Loucy (cell line): Measurements from ENCODE around the gene PPP2R5E.

Experiments used
- H2AFZ ChIP-seq: fragments of 200-600 bp; sonication (generic); 2 replicates; pipeline ENCODE4 v1.6.0; 2016; ENCODE audit warnings: antibody characterized with exemption, mild to moderate bottlenecking, low read length, moderate library complexity
- H3F3A ChIP-seq: fragments of 200-600 bp; 2 replicates; pipeline ENCODE4 v1.6.0; 2016; ENCODE audit warnings: antibody characterized with exemption, low read depth, mild to moderate bottlenecking
- H3K27me3 ChIP-seq: fragments of 200-600 bp; sonication (generic); 2 replicates; pipeline ENCODE4 v1.6.1; 2014; ENCODE audit warnings: low read length, mild to moderate bottlenecking; ENCODE audit not compliant: insufficient read depth, poor library complexity, severe bottlenecking
- H3K36me3 ChIP-seq: fragments of 200-600 bp; sonication (generic); 2 replicates; pipeline ENCODE4 v1.6.1; 2016; ENCODE audit warnings: low read length; ENCODE audit not compliant: insufficient read depth
- H3K4me1 ChIP-seq: fragments of 200-600 bp; sonication (generic); 2 replicates; pipeline ENCODE4 v1.5.1; 2014; ENCODE audit warnings: low read length, mild to moderate bottlenecking; ENCODE audit not compliant: insufficient read depth, poor library complexity, severe bottlenecking
- H3K4me2 ChIP-seq: fragments of 200-600 bp; sonication (generic); 2 replicates; pipeline ENCODE4 v1.6.0; 2014; ENCODE audit warnings: antibody characterized with exemption, low read length, low read depth, mild to moderate bottlenecking; ENCODE audit not compliant: poor library complexity, severe bottlenecking
- H3K4me3 ChIP-seq: fragments of 200-600 bp; sonication (generic); 2 replicates; pipeline ENCODE4 v1.5.1; 2014; ENCODE audit warnings: low read length, mild to moderate bottlenecking, mixed read lengths; ENCODE audit not compliant: poor library complexity, severe bottlenecking
- H3K79me2 ChIP-seq: fragments of 200-600 bp; sonication (generic); 2 replicates; pipeline ENCODE4 v1.6.1; 2014; ENCODE audit warnings: low read length; ENCODE audit not compliant: insufficient read depth
- H3K9ac ChIP-seq: fragments of 200-600 bp; sonication (generic); 2 replicates; pipeline ENCODE4 v1.6.0; 2014; ENCODE audit warnings: mild to moderate bottlenecking, low read depth, low read length, moderate library complexity; ENCODE audit not compliant: poor library complexity, severe bottlenecking
- H3K9me2 ChIP-seq: fragments of 200-600 bp; sonication (generic); replicated peaks from 2 replicates; pipeline ENCODE4 v1.6.1; 2016; ENCODE audit warnings: low read depth, low read length, mixed read lengths
- H3K9me3 ChIP-seq: fragments of 200-600 bp; sonication (generic); 2 replicates; pipeline ENCODE4 v1.6.1; 2014; ENCODE audit warnings: mild to moderate bottlenecking, antibody characterized with exemption, low read length, low read depth; ENCODE audit not compliant: insufficient read depth
- H4K20me1 ChIP-seq: fragments of 200-600 bp; sonication (generic); 2 replicates; pipeline ENCODE4 v1.6.0; 2014; ENCODE audit warnings: antibody characterized with exemption, low read length, mild to moderate bottlenecking; ENCODE audit not compliant: insufficient read depth, poor library complexity, severe bottlenecking
- CTCF ChIP-seq: fragments of 200-600 bp; sonication (generic); conservative IDR thresholded peaks from 2 replicates; pipeline ENCODE4 v1.5.1; 2014; ENCODE audit warnings: mild to moderate bottlenecking, antibody characterized with exemption, low read length
- EZH2phosphoT487 ChIP-seq: fragments of 200-600 bp; IDR thresholded peaks from 2 replicates; pipeline ENCODE4 v1.6.1; 2018; ENCODE audit warnings: antibody characterized with exemption, mild to moderate bottlenecking, moderate library complexity, borderline replicate concordance

Gene PPP2R5E

GRCh38 chr14:63454863-63455622 lies 88.1 kb downstream of the PPP2R5E start:
- Histone ChIP-seq H2AFZ (no peak overlapping the region), H3F3A (no peaks in the 10 kb centered on the region), H3K36me3 (peaks cover 37% of the 10 kb centered on the region; the same call in 1 of the 2 replicates), H3K9me2 (no peaks in the 10 kb centered on the region), H3K9ac (no peak overlapping the region), H3K9me3 (no peaks in the 10 kb centered on the region), H3K4me1 (peaks cover 9% of the 10 kb centered on the region), H3K4me2 (no peak overlapping the region), H3K79me2 (peaks cover 92% of the 10 kb centered on the region), H4K20me1 (peaks cover 23% of the 10 kb centered on the region), H3K4me3 (no peak overlapping the region), H3K27me3 (no peaks in the 10 kb centered on the region)
- no peak for TF ChIP-seq CTCF
- no peak for TF ChIP-seq EZH2phosphoT487

GRCh38 chr14:63454436-63454835 lies 88.7 kb downstream of the PPP2R5E start:
- H3K9ac ChIP-seq: no peak overlapping the region
- peaks cover 9% of the 10 kb centered on the region for H3K4me1 ChIP-seq
- H2AFZ ChIP-seq: no peak overlapping the region
- H3K36me3 ChIP-seq: peaks cover 38% of the 10 kb centered on the region; the same call in 1 of the 2 replicates
- no peaks in the 10 kb centered on the region for H3K9me2 ChIP-seq
- peaks cover 21% of the 10 kb centered on the region for H4K20me1 ChIP-seq
- H3K4me2 ChIP-seq: no peak overlapping the region
- no peak overlapping the region for H3K4me3 ChIP-seq
- no peaks in the 10 kb centered on the region for H3K27me3 ChIP-seq
- no peaks in the 10 kb centered on the region for H3K9me3 ChIP-seq
- TF ChIP-seq EZH2phosphoT487: no peak
- TF ChIP-seq CTCF: no peak
- no peaks in the 10 kb centered on the region for H3F3A ChIP-seq
- peaks cover 92% of the 10 kb centered on the region for H3K79me2 ChIP-seq

- Histone ChIP-seq H3K9me3 (no peaks in the 10 kb centered on the region), H2AFZ (no peak overlapping the region), H3K4me2 (no peak overlapping the region), H3K27me3 (no peaks in the 10 kb centered on the region), H3K4me3 (no peak overlapping the region), H3K79me2 (peaks cover 93% of the 10 kb centered on the region), H3F3A (no peaks in the 10 kb centered on the region), H3K36me3 (peaks cover 38% of the 10 kb centered on the region; the same call in 1 of the 2 replicates), H3K9me2 (no peaks in the 10 kb centered on the region), H4K20me1 (peaks cover 19% of the 10 kb centered on the region), H3K9ac (no peak overlapping the region), H3K4me1 (peaks cover 9% of the 10 kb centered on the region)
- TF ChIP-seq CTCF (no peak), EZH2phosphoT487 (no peak)
Observed at GRCh38 chr14:63453443-63453936, 89.7 kb downstream of the PPP2R5E start.
